ENCODE results near the gene NME7.
"Not testable (repeated sequence)": the region's sequence is repeated elsewhere in the genome, so short reads cannot be mapped to it uniquely, and the experiment has no call there.

NME7 gene

GRCh38 chr1:169126335-169126734 is 241.3 kb downstream of the NME7 start:
- no peak for DNase-seq (ENCODE audit: low read depth)

DNA sequence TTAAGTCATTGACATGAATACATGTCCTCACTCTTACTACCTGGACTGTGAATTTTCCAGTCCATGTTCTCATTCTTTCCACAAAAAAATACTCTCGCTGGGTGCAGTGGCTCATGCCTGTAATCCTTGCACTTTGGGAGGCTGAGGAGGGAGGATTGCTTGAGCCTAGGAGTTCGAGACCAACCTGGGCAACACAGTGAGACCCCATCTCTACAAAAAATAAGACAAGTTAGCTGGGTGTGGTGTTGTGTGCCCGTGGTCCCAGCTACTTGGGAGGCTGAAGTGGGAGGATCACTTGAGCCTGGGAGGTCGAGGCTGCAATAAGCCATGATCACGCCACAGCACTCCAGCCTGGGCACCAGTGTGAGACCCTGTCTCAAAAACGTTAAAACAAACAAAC is 242.0 kb downstream of the NME7 start:
- not testable (repeated sequence) for DNase-seq (ENCODE audit: low read depth)

GRCh38 chr1:169124459-169124858 is 243.1 kb downstream of the NME7 start:
- no peak for DNase-seq (ENCODE audit: low read depth)

DNA sequence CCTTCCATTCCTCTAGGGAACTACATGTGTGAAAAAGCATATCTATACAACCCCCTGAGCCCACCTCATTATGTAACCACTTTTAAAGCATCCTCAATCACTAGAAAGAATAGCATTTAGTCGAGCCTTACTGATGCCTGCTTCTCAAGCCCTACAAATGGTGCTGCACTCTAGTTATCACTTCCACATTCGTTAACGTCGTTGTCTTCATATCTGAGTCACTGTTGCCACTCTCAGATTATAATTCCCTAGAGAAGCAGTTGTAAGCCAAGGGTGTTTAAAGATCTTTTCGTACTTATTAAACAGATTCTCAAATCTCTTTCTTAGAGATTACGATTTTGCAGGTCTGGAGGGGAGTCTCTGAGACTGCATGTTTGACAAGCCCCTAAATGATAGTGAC is 244.6 kb downstream of the NME7 start:
- no peak for DNase-seq (ENCODE audit: low read depth)

DNA sequence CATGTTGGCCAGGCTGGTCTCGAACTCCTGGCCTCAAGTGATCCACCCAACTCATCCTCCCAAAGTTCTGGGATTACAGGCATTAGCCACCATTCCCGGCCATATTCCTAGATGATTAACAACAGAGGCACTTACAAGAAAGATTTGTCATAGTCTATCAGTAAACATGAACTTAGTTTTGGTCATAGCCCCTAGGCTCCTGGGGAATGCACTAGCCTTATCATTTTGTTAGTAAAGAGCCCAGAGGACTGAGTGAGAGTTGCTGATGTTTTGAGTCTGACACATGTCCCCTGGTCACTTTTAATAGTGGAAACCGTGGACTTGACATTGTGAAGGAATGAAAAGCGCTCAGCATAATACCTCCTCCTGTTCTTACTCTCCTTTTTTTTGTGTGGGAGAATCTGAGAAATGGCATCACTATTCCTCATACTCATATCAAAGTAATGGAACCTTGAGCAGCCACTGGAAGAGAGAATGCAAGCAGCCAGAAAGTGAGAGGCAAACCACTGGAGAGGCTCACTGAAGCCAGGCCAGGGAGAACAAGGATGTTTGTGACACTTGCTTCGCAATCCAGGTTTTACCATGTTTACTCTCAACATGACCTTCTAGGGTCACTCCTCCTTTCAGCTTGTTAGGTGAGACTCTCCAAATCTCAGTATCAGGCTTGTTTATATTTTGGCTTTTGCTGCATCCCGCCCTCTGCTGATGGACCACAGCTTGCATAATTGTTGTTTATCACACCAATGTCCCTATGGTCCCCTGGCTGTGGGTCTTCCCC is 246.3 kb downstream of the NME7 start:
- DNase-seq (ENCODE audit: low read depth) = no peak

DNA sequence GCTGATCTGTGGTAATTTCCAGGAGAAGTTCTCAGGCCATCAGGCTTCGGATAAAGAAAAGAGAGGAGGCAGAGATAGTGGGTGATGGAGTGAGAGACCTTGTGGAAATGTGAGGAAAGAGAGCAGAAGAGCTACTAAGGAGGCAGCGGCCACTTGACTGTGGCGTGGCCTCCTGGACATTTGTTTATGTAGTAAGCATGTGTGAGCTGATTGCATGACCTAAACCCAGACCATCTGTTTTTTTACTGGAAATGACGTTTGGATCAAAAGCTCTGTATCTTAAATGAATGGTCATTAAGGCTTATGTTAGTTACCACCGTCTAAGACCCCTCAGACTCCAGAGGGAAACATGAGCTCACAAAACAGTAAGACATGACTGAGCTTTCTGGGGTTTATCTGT is 247.5 kb downstream of the NME7 start:
- peak; percentile 45 for DNase-seq (ENCODE audit: low read depth)

- DNase-seq (ENCODE audit: low read depth) = peak; percentile 74
Measured at GRCh38 chr1:169119405-169119804, 248.2 kb downstream of the NME7 start.

DNA sequence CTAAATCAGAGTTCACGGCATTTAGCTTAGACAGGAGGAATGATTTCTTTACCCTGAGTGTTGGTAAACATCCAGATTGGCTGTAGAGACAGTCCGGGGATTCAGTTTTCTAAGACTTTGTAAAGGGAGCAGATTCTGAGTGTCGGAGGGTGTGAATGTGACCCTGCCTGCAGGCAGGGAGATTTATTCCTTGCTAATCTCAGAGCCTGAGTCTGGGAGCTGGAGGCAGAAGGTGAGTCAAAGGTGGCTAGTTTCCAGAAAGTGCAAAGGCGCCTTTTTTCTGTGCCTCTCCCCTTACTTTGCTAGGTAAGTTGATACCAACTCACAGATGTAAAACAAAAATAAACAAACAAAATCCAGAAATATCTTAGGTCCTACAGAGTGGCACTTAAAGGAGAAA is 249.4 kb downstream of the NME7 start:
- DNase-seq (ENCODE audit: low read depth) = no peak

- peak; percentile 65 for DNase-seq (ENCODE audit: low read depth)
Measured at GRCh38 chr1:169117599-169117998, 250.0 kb downstream of the NME7 start.

DNA sequence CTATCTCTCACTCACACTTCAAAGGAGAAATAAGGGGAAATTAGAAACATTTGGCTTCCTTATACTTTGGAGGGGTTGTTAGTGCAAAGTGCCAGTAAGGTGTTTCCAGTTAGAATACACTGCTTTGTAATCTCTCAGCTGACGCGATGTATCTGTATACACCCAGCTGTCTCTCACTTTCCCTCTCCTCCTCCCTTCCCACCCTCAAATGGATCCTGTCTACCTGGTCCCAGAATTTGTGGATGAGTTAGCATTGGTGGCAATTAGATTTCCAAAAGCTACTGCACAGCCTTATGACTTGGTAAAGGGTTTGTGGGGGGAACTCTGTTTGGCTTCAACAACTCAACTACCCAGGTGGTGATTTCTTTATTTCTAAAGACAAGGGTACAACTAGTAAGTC is 250.6 kb downstream of the NME7 start:
- no peak for DNase-seq (ENCODE audit: low read depth)

GRCh38 chr1:169115891-169116585 is 251.6 kb downstream of the NME7 start:
- peak; percentile 88 for DNase-seq (ENCODE audit: low read depth)

GRCh38 chr1:169113613-169114119 is 253.9 kb downstream of the NME7 start:
- DNase-seq (ENCODE audit: low read depth) = peak; percentile 90

- peak; percentile 73 for DNase-seq (ENCODE audit: low read depth)
Measured at GRCh38 chr1:169112241-169112640, 255.4 kb downstream of the NME7 start.

GRCh38 chr1:169111472-169111871 is 256.1 kb downstream of the NME7 start:
- DNase-seq (ENCODE audit: low read depth) = no peak

DNA sequence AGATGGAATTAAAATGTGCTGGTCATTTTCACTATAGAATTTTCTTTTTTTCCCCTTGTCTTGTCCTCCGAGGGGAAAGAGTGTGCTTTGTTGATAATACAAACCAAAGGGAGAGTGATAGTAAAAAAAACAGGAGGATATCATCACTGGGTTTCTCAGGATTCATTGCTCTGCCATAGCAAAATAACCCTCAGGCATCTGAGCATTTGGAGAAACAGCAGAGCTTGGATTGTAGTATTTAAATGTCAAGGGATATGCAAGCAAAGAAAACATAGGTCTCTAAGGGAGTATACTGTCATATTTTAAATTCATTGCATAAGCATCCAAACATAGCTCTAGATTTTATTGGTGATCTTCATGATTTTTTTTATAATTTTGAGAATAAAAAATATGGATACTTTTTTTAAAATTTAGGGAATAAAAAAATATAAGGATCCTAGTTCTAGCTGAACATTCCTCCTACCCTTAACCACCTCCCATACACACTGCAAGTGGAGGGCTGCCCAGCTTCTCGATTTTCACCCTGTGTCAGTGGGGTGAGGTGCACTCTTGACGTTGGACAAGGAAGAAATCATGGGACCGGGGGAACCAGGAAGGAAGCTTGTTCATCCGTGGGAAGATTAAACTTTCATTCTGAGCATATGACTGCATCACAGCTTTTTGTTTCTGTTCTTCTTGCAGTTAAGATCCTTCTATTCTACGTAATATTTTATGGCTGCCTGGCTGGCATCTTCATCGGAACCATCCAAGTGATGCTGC is 256.7 kb downstream of the NME7 start:
- peak; percentile 60 for DNase-seq (ENCODE audit: low read depth)

DNA sequence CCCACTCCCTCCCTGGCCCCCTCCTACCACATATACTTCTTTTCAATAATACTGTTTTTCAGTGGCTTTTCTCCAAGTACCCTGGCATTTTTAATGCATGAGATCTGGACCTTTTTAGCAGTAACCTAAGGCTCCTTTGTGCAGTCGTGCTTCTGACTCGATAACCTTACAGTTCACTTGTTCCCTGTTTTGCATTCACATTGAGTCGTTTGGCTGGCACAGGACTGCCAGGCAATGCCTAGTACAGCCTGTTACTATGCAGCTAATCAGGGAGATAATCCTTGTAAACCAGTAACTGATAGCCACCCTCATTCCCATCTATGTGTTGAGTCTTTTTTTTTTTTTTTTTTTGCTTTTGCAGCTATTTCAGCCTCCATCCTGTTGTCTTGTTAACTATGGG is 257.4 kb downstream of the NME7 start:
- no peak for DNase-seq (ENCODE audit: low read depth)

GRCh38 chr1:169109561-169110134 is 257.9 kb downstream of the NME7 start:
- peak; percentile 93 for DNase-seq (ENCODE audit: low read depth)

GRCh38 chr1:169108863-169109560 is 258.6 kb downstream of the NME7 start:
- no peak for DNase-seq (ENCODE audit: low read depth)

DNA sequence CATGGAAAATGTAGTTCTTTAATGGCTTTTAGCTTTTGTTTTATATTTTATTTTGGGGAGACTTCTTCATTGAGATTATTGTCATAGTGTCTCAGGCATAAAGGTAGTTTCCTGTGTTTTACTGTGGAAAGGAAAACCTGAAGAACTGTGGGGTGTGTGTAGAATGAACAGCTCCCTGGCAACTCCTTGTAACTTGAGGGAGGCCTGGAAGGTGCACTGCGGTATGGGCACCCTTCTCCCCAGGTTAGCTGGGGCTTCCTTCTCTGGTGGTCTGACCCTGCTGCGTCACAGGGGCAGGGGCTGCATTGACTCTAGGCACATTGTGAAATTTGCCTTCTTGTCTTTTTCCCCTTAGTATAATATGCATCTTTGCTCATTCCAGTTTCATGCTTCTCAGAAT is 259.4 kb downstream of the NME7 start:
- no peak for DNase-seq (ENCODE audit: low read depth)

DNA sequence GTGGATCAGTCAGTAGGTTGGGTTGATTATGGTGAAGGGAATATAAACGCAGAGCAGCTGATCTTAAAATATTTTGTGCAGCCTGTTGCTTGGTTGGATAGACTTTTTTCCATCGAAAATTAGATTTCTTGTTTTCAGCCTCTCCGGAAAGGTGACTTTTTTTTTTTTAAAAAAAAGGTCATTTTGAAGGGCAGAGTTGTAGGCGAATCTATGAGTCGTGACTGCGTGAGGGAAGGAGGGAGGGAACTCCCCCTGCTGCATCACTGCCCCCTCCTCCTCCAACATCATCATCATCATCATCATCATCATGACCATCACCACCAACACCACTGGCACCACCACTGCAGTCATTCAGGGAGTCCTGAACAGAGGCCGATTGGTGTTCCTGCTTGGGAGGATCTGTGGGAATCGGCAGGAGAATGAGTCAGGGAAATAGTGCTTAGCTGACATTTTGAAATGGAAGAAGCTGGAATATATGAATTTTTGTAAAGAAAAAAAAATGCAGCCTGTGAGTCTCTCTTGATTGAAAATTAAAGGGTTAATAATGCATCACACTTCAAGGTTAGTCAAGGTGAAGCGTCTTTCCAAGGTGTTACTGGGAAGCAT is 259.9 kb downstream of the NME7 start:
- peak; percentile 58 for DNase-seq (ENCODE audit: low read depth)

- DNase-seq (ENCODE audit: low read depth) = peak; percentile 46
Measured at GRCh38 chr1:169106921-169107602, 260.5 kb downstream of the NME7 start.
